GM21723 (cell line): ENCODE measurements around the gene ALPP.

ENCODE experiments used
- ATAC-seq: cut with Tn5 transposase; IDR thresholded peaks from one replicate; pipeline ENCODE4 v1.9.1; 2021; ENCODE audit warnings: mild to moderate bottlenecking, moderate library complexity; ENCODE audit not compliant: unreplicated experiment

The ALPP gene

GRCh38 chr2:232340171-232340935 is 38.2 kb upstream of the ALPP start:
- ATAC-seq, result no peak

GRCh38 chr2:232341061-232341738 is 37.4 kb upstream of the ALPP start:
- no peak for ATAC-seq

- no peak for ATAC-seq
These were observed 36.8 kb upstream of the ALPP start for GRCh38 chr2:232341739-232342126.

GRCh38 chr2:232342635-232343565 is 35.7 kb upstream of the ALPP start:
- no peak for ATAC-seq

GRCh38 chr2:232343821-232344220 is 34.7 kb upstream of the ALPP start:
- ATAC-seq, result no peak

GRCh38 chr2:232345251-232345650 is 33.3 kb upstream of the ALPP start:
- ATAC-seq, result no peak

GRCh38 chr2:232347369-232347768 is 31.2 kb upstream of the ALPP start:
- no peak for ATAC-seq

GRCh38 chr2:232348936-232349335 is 29.6 kb upstream of the ALPP start:
- no peak for ATAC-seq

GRCh38 chr2:232349546-232349945 is 29.0 kb upstream of the ALPP start:
- ATAC-seq, result no peak

- ATAC-seq, result no peak
These were observed 28.5 kb upstream of the ALPP start for GRCh38 chr2:232349946-232350635.

GRCh38 chr2:232350804-232351685 is 27.5 kb upstream of the ALPP start:
- ATAC-seq, result no peak

- no peak for ATAC-seq
These were observed 26.7 kb upstream of the ALPP start for GRCh38 chr2:232351686-232352510.

GRCh38 chr2:232352511-232353091 is 25.9 kb upstream of the ALPP start:
- no peak for ATAC-seq

- ATAC-seq, result no peak
These were observed 25.5 kb upstream of the ALPP start for GRCh38 chr2:232353096-232353495.

GRCh38 chr2:232353660-232354059 is 24.9 kb upstream of the ALPP start:
- ATAC-seq, result no peak

GRCh38 chr2:232354069-232354468 is 24.5 kb upstream of the ALPP start:
- ATAC-seq, result no peak

- ATAC-seq, result no peak
These were observed 16.9 kb upstream of the ALPP start for GRCh38 chr2:232361646-232362045.

- ATAC-seq, result no peak
These were observed 16.2 kb upstream of the ALPP start for GRCh38 chr2:232362174-232362900.
